HepG2 (cell line): ENCODE measurements around the gene RP2. TPM values are rescaled to one million over a fixed set of nuclear protein-coding genes. Genes with fewer than 3 reads are reported as not detected.

Source experiments
- ATAC-seq: fragments of 200-7000 bp; cut with Tn5 transposase; 3 replicates; pipeline ENCODE4 v1.9.1; 2020; ENCODE audit warnings: mild to moderate bottlenecking, moderate library complexity
- BruUV-seq: library from RNA; stranded (reverse); fragments of 400-500 nt; replicated peaks from 2 replicates; lab custom pipeline; 2021; lab: Mats Ljungman, UMichigan
- CTCF ChIA-PET: fragments of 300-600 bp; formaldehyde crosslinking; extraction: SDS; loops from one replicate; lab custom pipeline; 2021; ENCODE audit warnings: low total read pairs, inconsistent platforms, low intra/inter-chr PET ratio; lab: Yijun Ruan, JAX
- POLR2A ChIA-PET: fragments of 350-600 bp; sonication (Branson Sonifier 250); formaldehyde crosslinking; loops from one replicate; lab custom pipeline; 2020; ENCODE audit warnings: antibody characterized with exemption, inconsistent platforms; lab: Yijun Ruan, JAX
- DNase-seq: peaks from one replicate; pipeline ENCODE4 v3.0.0-alpha.2; 2015; ENCODE audit warnings: low spot score
- FAIRE-seq: peaks from 3 replicates; lab custom pipeline; 2011; peaks lifted over from hg19 to GRCh38; lab: Jason Lieb, UNC
- H2AFZ ChIP-seq: one replicate; pipeline ENCODE4 v1.6.1; 2011; ENCODE audit warnings: low read length, inconsistent platforms
- H3K27ac ChIP-seq: fragments of 300-600 bp; 3 replicates; pipeline ENCODE4 v1.8.0; 2011; ENCODE audit warnings: mixed run types, mild to moderate bottlenecking, mixed read lengths, low read length, inconsistent platforms; ENCODE audit not compliant: insufficient read depth; ENCODE audit errors: extremely low read length
- H3K27me3 ChIP-seq, 2 experiments: fragments of 200-600 bp in 1 of 2; 2 replicates in 1 of 2; 3 replicates in 1 of 2; pipeline versions ENCODE4 v1.6.0 to v1.8.0; 2011; ENCODE audit warnings: low read length in 2 of 2, mild to moderate bottlenecking in 2 of 2, moderate library complexity in 2 of 2, inconsistent platforms in 1 of 2; ENCODE audit not compliant: insufficient read depth in 2 of 2, control insufficient read depth in 1 of 2
- H3K36me3 ChIP-seq, 2 experiments: fragments of 200-600 bp in 1 of 2; replicated peaks in 1 of 2; 2 replicates in 1 of 2; 3 replicates in 1 of 2; pipeline versions ENCODE4 v1.5.1 to v1.8.0; 2011; ENCODE audit warnings: low read length in 2 of 2, inconsistent platforms in 1 of 2; ENCODE audit not compliant: insufficient read depth in 2 of 2, control insufficient read depth in 1 of 2
- H3K4me1 ChIP-seq: 2 replicates; pipeline ENCODE4 v1.5.1; 2012; ENCODE audit warnings: low read length, inconsistent platforms; ENCODE audit not compliant: insufficient read depth
- H3K4me2 ChIP-seq: 2 replicates; pipeline ENCODE4 v1.6.0; 2011; ENCODE audit warnings: low read depth, low read length, inconsistent platforms
- H3K4me3 ChIP-seq, 3 experiments: fragments of 200-600 bp in 1 of 3; sonication (generic), shearing (Covaris generic) in 1 of 3; replicated peaks in 1 of 3; 2 replicates each; pipeline ENCODE4 v1.5.1; 2011 to 2016; ENCODE audit warnings: low read length in 3 of 3, inconsistent platforms in 2 of 3, low read depth in 2 of 3, mild to moderate bottlenecking in 2 of 3, control low read depth in 1 of 3, mixed read lengths in 1 of 3; ENCODE audit not compliant: insufficient read depth in 1 of 3
- H3K79me2 ChIP-seq: one replicate; pipeline ENCODE4 v1.6.1; 2011; ENCODE audit warnings: low read length, inconsistent platforms; ENCODE audit not compliant: insufficient read depth
- H3K9ac ChIP-seq: 2 replicates; pipeline ENCODE4 v1.6.0; 2011; ENCODE audit warnings: mild to moderate bottlenecking, low read depth, low read length, inconsistent platforms; ENCODE audit not compliant: insufficient read depth
- H3K9me3 ChIP-seq: 2 replicates; pipeline ENCODE4 v1.5.1; 2012; ENCODE audit warnings: mild to moderate bottlenecking, low read length
- H4K20me1 ChIP-seq: 2 replicates; pipeline ENCODE4 v1.6.0; 2011; ENCODE audit warnings: inconsistent platforms, mild to moderate bottlenecking, low read length, moderate library complexity; ENCODE audit not compliant: insufficient read depth
- CEBPB ChIP-seq: IDR thresholded peaks from 2 replicates; pipeline ENCODE4 v1.6.1; 2011; ENCODE audit warnings: low read depth, low read length, improper control_type of control experiment, borderline replicate concordance
- EHMT2 ChIP-seq: fragments of 200-600 bp; sonication (generic); IDR thresholded peaks from 2 replicates; pipeline ENCODE4 v1.7.0; 2017; ENCODE audit warnings: antibody characterized with exemption, low read depth, low read length, borderline replicate concordance
- HES4 ChIP-seq: sonication (generic); formaldehyde crosslinking; IDR thresholded peaks from 2 replicates; pipeline ENCODE4 v1.9.0; 2021; ENCODE audit warnings: mild to moderate bottlenecking, missing genetic modification reagents, borderline replicate concordance
- HMGA1 ChIP-seq: sonication (generic); formaldehyde crosslinking; conservative IDR thresholded peaks from 2 replicates; pipeline ENCODE4 v1.4.0; 2020; ENCODE audit warnings: missing genetic modification reagents
- KLF16 ChIP-seq, 2 experiments: sonication (generic) in 1 of 2; formaldehyde crosslinking in 1 of 2; IDR thresholded peaks; 2 replicates each; pipeline versions ENCODE4 v1.6.1 to v1.8.0; 2016 to 2023; ENCODE audit warnings: missing genetic modification reagents in 2 of 2, missing compliant biosample characterization in 1 of 2
- MAFF ChIP-seq: IDR thresholded peaks from 2 replicates; pipeline ENCODE4 v1.6.1; 2011; ENCODE audit warnings: low read depth, low read length, improper control_type of control experiment
- MAFK ChIP-seq, 2 experiments: IDR thresholded peaks in 1 of 2; conservative IDR thresholded peaks in 1 of 2; 2 replicates each; pipeline ENCODE4 v1.6.1; 2011; ENCODE audit warnings: improper control_type of control experiment in 2 of 2, low read length in 2 of 2
- NFKB2 ChIP-seq: sonication (generic); formaldehyde crosslinking; IDR thresholded peaks from 2 replicates; pipeline ENCODE4 v1.4.0; 2020; ENCODE audit warnings: missing genetic modification reagents, borderline replicate concordance
- SNAPC2 ChIP-seq: sonication (generic); formaldehyde crosslinking; IDR thresholded peaks from 2 replicates; pipeline ENCODE4 v1.8.1; 2022; ENCODE audit warnings: mild to moderate bottlenecking, missing genetic modification reagents
- USF2 ChIP-seq, 2 experiments: sonication (generic) in 1 of 2; formaldehyde crosslinking in 1 of 2; IDR thresholded peaks; 2 replicates each; pipeline versions ENCODE4 v1.5.1 to v1.6.1; 2011 to 2020; ENCODE audit warnings: borderline replicate concordance in 1 of 2, low read depth in 1 of 2, low read length in 1 of 2, mild to moderate bottlenecking in 1 of 2, missing genetic modification reagents in 1 of 2, moderate library complexity in 1 of 2
- ZFP1 ChIP-seq: IDR thresholded peaks from 2 replicates; pipeline ENCODE4 v1.6.1; 2016
- ZNF570 ChIP-seq: sonication (generic); formaldehyde crosslinking; IDR thresholded peaks from 2 replicates; pipeline ENCODE4 v1.4.0; 2020; ENCODE audit warnings: mild to moderate bottlenecking, missing genetic modification reagents, borderline replicate concordance
- WGBS: methylation state at CpG from one replicate; pipeline ENCODE4 v1.1.6; 2017; ENCODE audit warnings: low lambda C conversion rate; 5-methylcytosine and 5-hydroxymethylcytosine counted together
- in situ Hi-C: cut with HindIII; loops from 2 replicates; pipeline ENCODE4 v1.10.0; 2017; ENCODE audit warnings: low pct_unique_long_range_greater_than_20kb; ENCODE audit not compliant: extremely low pct_ligation_motif_present
- intact Hi-C: fragments of 100-400 bp; cut with micrococcal nuclease; formaldehyde crosslinking; loops from one replicate; pipeline ENCODE4 v1.10.0; 2022; ENCODE audit not compliant: unreplicated experiment
- polyA plus RNA-seq, 8 experiments: library from polyadenylated mRNA; depleted of rRNA in 3 of 8; stranded (reverse) in 7 of 8; unstranded in 1 of 8; fragments of >200 nt; fragmentation: Illumina TruSeq in 4 of 8; extraction: Trizol in 4 of 8; gene quantifications; 2 replicates each; pipeline versions ENCODE4 v1.2.1 to v1.2.3, GENCODE V29; 2011 to 2016; ENCODE audit warnings: low read depth in 4 of 8, missing spikeins in 1 of 8, mixed read lengths in 1 of 8; ENCODE audit not compliant: insufficient read depth in 1 of 8
- total RNA-seq, 5 experiments: library from RNA; depleted of rRNA; stranded (reverse); fragments of >200 nt; fragmentation: Illumina TruSeq; extraction: Trizol; gene quantifications; 2 replicates each; pipeline ENCODE4 v1.2.3, GENCODE V29; 2016; ENCODE audit warnings: low read depth in 1 of 5

Gene RP2
- total and polyA plus RNA-seq, 2 of the 13 experiments (the other 11 are each of a cell fraction or from before 2014, with no cell fraction given) = 5.0 to 9.9 TPM

- no peak for DNase-seq
- TF ChIP-seq EHMT2 = no peak
- no peak for TF ChIP-seq NFKB2 (CRISPR knock-in tag)
- no peak for TF ChIP-seq HMGA1 (CRISPR knock-in tag)
- no peak for TF ChIP-seq SNAPC2 (CRISPR knock-in tag)
- no peak for TF ChIP-seq ZNF570
- no peak for TF ChIP-seq HES4 (CRISPR knock-in tag)
- TF ChIP-seq MAFK (conservative IDR thresholded peaks at IDR 0.05 in 1 of 2, IDR thresholded peaks at IDR 0.05 in 1 of 2; ENCODE audit: low read length in 2 of 2) = peak in 1 of 2 experiments; percentile 37; a peak in 2 of 4 replicates
- TF ChIP-seq ZFP1 (CRISPR knock-in tag) = no peak
- no peak for TF ChIP-seq CEBPB
- 0 out of 2 replicates have a peak, but pooled peaks have one; percentile 3 for TF ChIP-seq MAFF
- no peak for TF ChIP-seq USF2 (IDR thresholded peaks at IDR 0.05; ENCODE audit: low read depth, low read length)
- TF ChIP-seq USF2 (CRISPR knock-in tag; IDR thresholded peaks at IDR 0.05; ENCODE audit: borderline replicate concordance) = no peak
- no peak for TF ChIP-seq KLF16 (CRISPR knock-in tag; IDR thresholded peaks at IDR 0.05)
- in situ Hi-C loops (no loop called here), intact Hi-C loops (no loop called here)
- Histone ChIP-seq H3K4me1 (peaks cover 22% of the 10 kb centered on the region), H4K20me1 (no peaks in the 10 kb centered on the region), H3K36me3 (no peaks in the 10 kb centered on the region), H3K9ac (no peak overlapping the region), H3K9me3 (no peaks in the 10 kb centered on the region), H3K27me3 (no peaks in the 10 kb centered on the region), H3K4me2 (no peak overlapping the region), H3K27ac (no peak overlapping the region), H3K79me2 (no peaks in the 10 kb centered on the region), H3K4me3 (no peak overlapping the region), H2AFZ (no peak overlapping the region)
- CTCF ChIA-PET = no interaction called here
- POLR2A ChIA-PET = no interaction called here
- no peak for FAIRE-seq
- ATAC-seq = no peak
- BruUV-seq = no TSS peak
- 50% methylated on average over 2 of the region's 4 CpGs for WGBS
Observed at GRCh38 chrX:46788902-46789301, 47.9 kb upstream of the RP2 start.
